ENCODE measurements around the gene PARN. TPM values are rescaled to one million over a fixed set of nuclear protein-coding genes. Genes with fewer than 3 reads are reported as not detected.

PARN gene
- total RNA-seq, 1 experiment from 2014 or later: 27.2 TPM

DNA sequence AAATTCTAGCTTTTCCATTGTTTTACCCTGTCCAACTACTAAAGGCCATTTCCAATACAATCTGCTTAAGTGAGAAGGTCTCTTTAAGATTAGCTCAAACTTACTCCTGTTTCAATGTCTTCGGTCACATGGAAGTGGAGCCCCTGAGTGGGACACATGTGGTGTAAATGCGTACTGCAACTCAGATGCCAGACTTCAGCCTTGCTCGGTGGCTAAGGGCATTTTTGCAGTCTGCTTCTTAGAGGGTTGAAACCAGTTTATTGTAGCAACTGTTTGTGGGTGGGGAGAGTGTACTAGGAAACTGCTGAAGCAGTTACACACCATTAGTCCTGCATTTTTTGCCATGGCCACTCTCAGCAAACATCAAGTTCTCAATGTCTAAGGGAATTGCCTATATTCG is 140.6 kb downstream of the PARN start:
- peak; percentile 4 for DNase-seq (ENCODE audit: low spot score)
- in situ Hi-C loops (cut with HindIII; ENCODE audit: low sequenced_read_pairs): no loop called here

DNA sequence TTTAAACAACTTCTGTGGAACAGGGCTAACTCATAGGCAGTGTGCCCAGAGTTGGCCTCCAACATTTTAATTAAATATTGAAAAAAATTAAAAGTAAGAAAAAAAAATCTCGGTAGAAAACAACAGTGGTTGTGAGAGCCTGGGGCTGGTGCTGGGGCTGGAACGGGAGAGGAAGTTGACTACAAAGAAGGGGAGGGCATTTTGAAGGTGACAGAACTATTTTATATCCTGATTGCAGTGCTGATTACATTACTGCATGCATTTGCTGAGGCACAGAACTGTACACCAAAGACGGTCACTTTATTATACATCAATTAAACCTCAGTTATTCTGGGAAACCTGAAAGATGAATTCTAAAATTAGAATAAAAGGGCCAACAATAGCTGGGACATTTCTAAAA is 142.5 kb downstream of the PARN start:
- no peak for DNase-seq (ENCODE audit: low spot score)
- in situ Hi-C loops (cut with HindIII; ENCODE audit: low sequenced_read_pairs): no loop called here

- in situ Hi-C loops (cut with HindIII; ENCODE audit: low sequenced_read_pairs): no loop called here
- peak; percentile 91 for DNase-seq (ENCODE audit: low spot score)
Measured at GRCh38 chr16:14486520-14487303, 143.3 kb downstream of the PARN start.

GRCh38 chr16:14485811-14486519 is 144.1 kb downstream of the PARN start:
- no peak for DNase-seq (ENCODE audit: low spot score)
- in situ Hi-C loops (cut with HindIII; ENCODE audit: low sequenced_read_pairs): no loop called here

DNA sequence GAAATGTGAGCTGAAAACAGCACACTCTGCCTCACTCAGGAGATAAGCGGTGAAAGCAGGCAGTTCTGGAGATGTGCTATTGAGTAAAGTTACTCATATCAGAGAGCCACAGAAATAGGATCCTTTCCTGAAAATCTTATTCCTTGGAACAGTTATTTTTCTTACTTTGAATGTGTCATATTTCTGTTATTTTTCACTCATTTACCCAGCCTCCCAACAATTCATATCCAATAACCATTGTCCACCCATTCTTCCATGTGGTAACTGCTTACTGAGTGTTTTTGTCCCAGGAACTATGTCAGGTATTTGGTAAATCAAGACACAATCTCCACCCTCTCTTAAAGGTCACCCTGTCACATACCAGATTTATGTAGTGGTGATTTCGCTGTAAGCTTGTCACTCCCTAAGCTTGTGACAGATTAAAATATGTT is 144.9 kb downstream of the PARN start:
- in situ Hi-C loops (cut with HindIII; ENCODE audit: low sequenced_read_pairs): no loop called here
- DNase-seq (ENCODE audit: low spot score): no peak

DNA sequence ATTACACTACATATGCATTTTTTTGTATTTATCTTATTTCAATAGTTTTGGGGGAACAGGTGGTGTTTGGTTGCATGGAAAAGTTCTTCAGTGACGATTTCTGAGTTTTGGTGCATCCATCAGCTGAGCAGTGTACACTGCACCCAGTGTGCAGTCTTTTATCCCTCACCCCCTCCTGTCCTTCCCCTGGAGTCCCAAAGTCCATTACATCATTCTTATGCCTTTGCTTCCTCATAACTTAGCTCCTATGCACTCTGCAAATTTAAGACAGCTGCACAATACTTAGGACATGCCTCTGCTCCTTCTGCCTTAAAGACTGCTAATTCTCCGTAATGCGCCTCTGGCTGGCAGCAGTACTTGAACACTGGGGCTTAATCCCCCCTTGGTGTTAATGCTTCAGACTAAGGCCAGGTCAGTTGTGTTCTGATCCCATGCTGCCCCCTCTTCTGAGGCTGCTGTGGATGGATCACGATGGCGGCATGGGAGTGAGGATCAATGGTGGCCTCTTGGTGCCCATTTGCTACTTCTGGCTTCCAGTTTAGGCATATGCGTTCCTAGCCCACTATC is 146.2 kb downstream of the PARN start:
- in situ Hi-C loops (cut with HindIII; ENCODE audit: low sequenced_read_pairs): no loop called here
- no peak for DNase-seq (ENCODE audit: low spot score)

DNA sequence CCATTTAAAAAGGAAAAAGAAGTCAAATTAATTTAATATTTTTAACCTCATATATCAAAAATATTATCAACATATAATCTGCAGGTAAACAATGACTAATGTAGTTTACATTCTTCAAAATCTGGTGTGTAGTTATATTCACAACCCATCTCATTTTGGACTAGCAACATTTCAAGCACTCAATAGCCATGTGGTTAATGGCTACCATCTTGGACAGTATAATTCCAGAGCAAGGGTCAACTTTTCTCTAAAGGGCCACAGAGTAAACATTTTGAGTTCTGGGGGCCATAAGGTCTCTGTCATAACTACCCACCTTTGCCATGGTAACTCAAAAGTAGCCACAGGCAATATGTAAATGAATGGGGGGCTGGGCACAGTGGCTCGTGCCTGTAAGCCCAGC is 153.9 kb downstream of the PARN start:
- in situ Hi-C loops (cut with HindIII; ENCODE audit: low sequenced_read_pairs): no loop called here
- DNase-seq (ENCODE audit: low spot score): no peak

DNA sequence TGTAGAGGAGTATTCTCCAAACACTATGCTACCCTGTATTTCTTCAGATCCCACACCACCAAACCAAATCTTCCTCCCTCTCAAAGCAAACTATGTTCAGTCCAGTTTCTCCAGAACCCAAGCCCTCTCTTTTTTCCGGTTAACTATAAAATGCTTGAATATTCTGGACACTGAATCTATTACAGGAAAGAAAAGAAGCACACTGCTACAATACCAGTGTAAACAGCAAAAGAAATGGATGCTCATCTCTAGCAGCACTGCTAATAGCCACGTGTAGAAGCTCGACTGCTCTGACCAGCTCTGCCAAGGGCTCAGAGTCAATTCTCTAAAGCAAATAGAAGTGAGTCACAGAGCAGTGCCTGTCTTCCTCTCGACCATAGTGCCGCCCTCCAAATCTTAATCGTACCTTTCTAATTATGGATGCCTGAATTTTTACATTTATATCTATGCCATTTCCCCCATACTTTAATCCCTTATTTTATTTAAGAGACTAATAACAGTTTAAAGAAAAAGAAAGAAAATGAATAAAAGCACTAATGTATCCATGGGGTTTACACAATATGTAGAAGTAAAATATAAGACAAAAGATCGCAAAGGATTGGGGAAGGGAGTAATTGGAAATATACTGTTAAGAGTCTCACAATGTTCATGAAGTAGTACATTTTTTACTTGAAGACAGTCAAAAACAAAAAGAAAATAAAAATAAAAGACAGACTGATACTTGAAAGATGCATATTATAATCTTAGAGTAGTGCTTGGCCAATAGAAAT is 154.5 kb downstream of the PARN start:
- in situ Hi-C loops (cut with HindIII; ENCODE audit: low sequenced_read_pairs): no loop called here
- no peak for DNase-seq (ENCODE audit: low spot score)

GRCh38 chr16:14473488-14473887 is 156.6 kb downstream of the PARN start:
- in situ Hi-C loops (cut with HindIII; ENCODE audit: low sequenced_read_pairs): no loop called here

DNA sequence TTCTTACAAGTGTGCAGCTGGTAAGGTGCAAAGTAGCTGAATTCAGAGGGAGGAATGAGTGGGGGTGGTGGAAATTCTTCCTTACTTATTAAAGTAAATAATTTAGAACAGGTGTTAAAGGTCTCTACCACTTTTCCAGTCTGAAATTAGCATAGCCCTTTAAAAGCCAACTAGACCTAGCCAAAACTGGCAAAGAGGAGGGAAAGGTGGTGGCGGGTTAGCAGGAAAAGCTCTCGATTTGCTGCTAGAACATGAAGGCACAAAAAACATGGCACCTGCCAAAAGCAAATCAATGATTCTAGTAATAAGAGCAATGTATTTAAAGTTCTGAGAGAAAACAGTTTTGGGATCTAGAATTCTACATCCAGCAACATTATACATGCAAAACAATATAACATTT is 157.7 kb downstream of the PARN start:
- in situ Hi-C loops (cut with HindIII; ENCODE audit: low sequenced_read_pairs): no loop called here
- no peak for DNase-seq (ENCODE audit: low spot score)

More at GRCh38 chr16:14473488-14473887, 156.6 kb downstream of the PARN start:
- no peak for DNase-seq (ENCODE audit: low spot score)

GRCh38 chr16:14470788-14471187 is 159.3 kb downstream of the PARN start:
- in situ Hi-C loops (cut with HindIII; ENCODE audit: low sequenced_read_pairs): no loop called here
- no peak for DNase-seq (ENCODE audit: low spot score)

- DNase-seq (ENCODE audit: low spot score): no peak
- in situ Hi-C loops (cut with HindIII; ENCODE audit: low sequenced_read_pairs): no loop called here
Measured at GRCh38 chr16:14465799-14466198, 164.3 kb downstream of the PARN start.

DNA sequence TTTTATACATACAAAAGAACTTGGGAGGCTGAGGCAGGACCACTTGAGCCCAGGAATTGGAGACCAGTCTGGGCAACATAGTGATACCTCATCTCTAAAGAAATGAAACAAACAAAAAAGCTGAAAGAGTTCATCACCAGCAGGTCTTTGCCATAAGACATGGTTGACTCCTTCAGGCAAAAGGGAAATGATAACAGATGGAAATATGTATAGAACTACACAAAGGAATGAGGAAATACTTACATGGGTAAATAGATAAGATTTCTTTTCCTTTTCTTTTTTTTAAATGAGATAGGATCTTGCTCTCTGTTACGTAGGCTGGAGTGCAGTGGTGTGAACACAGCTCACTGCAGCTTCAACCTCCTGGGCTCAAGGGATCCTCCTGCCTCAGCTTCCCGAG is 165.3 kb downstream of the PARN start:
- in situ Hi-C loops (cut with HindIII; ENCODE audit: low sequenced_read_pairs): no loop called here
- no peak for DNase-seq (ENCODE audit: low spot score)

GRCh38 chr16:14464192-14464591 is 165.9 kb downstream of the PARN start:
- DNase-seq (ENCODE audit: low spot score): no peak
- in situ Hi-C loops (cut with HindIII; ENCODE audit: low sequenced_read_pairs): no loop called here

DNA sequence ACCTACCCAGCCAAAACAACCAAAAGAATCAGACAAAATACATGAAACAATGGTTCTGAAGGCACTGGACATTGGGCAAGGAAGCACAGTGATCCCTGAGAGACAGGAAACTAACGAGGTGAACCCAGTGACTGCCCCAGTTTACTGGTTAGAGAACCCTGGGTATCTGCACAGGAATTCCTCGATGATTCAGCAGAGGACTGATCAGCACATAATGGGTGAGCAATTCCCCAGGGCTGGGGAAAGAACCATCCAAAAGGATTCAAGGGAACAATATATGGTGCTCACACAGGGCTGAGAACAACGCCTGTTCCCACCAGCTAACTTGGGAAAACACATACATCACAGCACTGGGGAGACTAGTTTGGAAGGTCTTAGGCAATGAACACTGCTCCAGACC is 167.2 kb downstream of the PARN start:
- no peak for DNase-seq (ENCODE audit: low spot score)
- in situ Hi-C loops (cut with HindIII; ENCODE audit: low sequenced_read_pairs): no loop called here

- no peak for DNase-seq (ENCODE audit: low spot score)
- in situ Hi-C loops (cut with HindIII; ENCODE audit: low sequenced_read_pairs): no loop called here
Measured at GRCh38 chr16:14460726-14461125, 169.3 kb downstream of the PARN start.

GRCh38 chr16:14458576-14458975 is 171.5 kb downstream of the PARN start:
- no peak for DNase-seq (ENCODE audit: low spot score)
- in situ Hi-C loops (cut with HindIII; ENCODE audit: low sequenced_read_pairs): loop anchor here (10.0 kb wide), 1 partner anchor 124 kb away; no protein-coding TSS in a partner anchor

DNA sequence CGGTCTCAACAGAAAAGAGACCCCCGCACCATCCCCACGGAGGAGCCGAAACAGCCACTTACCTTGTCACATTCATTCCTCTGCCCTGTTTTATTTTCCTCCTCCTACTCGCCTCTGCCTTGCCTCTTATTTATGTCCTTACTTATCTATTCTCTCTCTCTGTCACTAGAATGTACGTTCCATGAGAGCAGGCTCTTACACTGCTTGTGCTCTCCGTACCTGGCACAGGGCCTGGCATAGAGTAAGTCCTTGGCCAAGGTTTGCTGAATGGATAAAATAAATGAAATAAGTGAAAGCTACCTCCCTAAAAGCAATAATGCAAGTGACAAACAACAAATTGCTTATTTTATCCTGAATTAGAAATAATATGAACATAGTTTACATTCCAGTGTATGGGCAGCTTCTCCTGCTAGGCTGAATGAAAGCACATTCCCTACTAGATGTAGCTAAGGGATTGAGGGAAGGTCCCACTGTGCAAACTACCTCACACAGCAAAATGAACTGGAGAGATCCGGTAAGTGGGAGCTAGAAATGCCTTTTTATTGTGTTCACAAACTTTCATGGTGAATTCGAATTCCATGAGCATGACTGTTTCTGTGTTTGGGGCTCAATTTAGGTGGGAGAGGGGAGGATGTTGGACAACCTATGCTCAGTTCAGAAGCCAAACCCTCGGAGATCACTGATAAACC is 173.1 kb downstream of the PARN start:
- no peak for DNase-seq (ENCODE audit: low spot score)
- in situ Hi-C loops (cut with HindIII; ENCODE audit: low sequenced_read_pairs): loop anchor here (10.0 kb wide), 1 partner anchor 122 kb away; no protein-coding TSS in a partner anchor

DNA sequence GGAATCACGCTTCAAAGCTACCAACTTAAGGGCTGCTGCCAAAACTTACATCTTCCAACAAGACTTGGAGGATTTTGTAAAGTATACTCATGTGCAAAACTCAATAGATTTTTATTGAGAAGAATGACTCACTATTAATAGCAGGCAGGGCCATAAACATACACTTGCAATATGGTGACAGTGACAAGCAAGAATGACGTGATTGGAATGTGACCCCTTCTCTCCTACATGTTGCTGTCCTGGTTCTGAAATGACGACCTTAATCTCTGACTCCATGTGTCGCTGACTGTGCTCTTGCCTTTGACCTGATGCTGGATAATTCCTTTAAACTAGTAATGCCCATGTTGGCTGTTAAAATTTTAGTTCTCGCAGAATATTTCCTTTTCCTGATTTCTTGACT is 174.5 kb downstream of the PARN start:
- in situ Hi-C loops (cut with HindIII; ENCODE audit: low sequenced_read_pairs): loop anchor here (10.0 kb wide), 1 partner anchor 121 kb away; no protein-coding TSS in a partner anchor
- DNase-seq (ENCODE audit: low spot score): no peak

Data from G401 (cell line).